ENCODE results near the gene ZFHX3. TPM values are rescaled to one million over a fixed set of nuclear protein-coding genes. Genes with fewer than 3 reads are reported as not detected.

Gene ZFHX3
- total and polyA plus RNA-seq, 9 of the 15 experiments (the other 6 are each of a cell fraction or from before 2014, with no cell fraction given) = 0.01 to 0.23 (median 0.06) TPM; not detected in 4

- no TSS peak for BruUV-seq (replicated peaks)
- intact Hi-C loops (cut with micrococcal nuclease) = no loop called here
- in situ Hi-C loops (cut with MboI) = no loop called here
Observed at GRCh38 chr16:72786606-72787005, 261.3 kb downstream of the ZFHX3 start.

More at GRCh38 chr16:72786606-72787005, 261.3 kb downstream of the ZFHX3 start:
- H3K36me3 ChIP-seq (ENCODE audit: control insufficient read depth, insufficient read depth, low read length) = no peaks in the 10 kb centered on the region
- no peaks in the 10 kb centered on the region for H3K79me2 ChIP-seq (ENCODE audit: control insufficient read depth, insufficient read depth, low read length)
- H3K9ac ChIP-seq (ENCODE audit: insufficient read depth in 1 of 2, low read depth in 2 of 2, low read length in 2 of 2) = no peak overlapping the region
- ATAC-seq (no peak), FAIRE-seq (no peak), DNase-seq (ENCODE audit: extremely low read depth in 1 of 4, low spot score in 3 of 4) (no peak)
- ChIA-PET CTCF (ENCODE audit: low intra/inter-chr PET ratio) (interaction anchor here (0.6 to 0.7 kb wide), 2 partner anchors 17 to 104 kb away, joined by 3 read pairs; no protein-coding TSS in a partner anchor), POLR2A (interaction anchor here (0.5 to 0.9 kb wide), 3 partner anchors 15 to 526 kb away, joined by 3 to 4 read pairs (median 3); no protein-coding TSS in a partner anchor)
- no peaks in the 10 kb centered on the region for H3K9me1 ChIP-seq (ENCODE audit: control insufficient read depth, insufficient read depth, low read length)
- H3K4me3 ChIP-seq = no peak overlapping the region
- H3K4me1 ChIP-seq (replicated peaks in 1 of 2; ENCODE audit: control insufficient read depth in 2 of 2, insufficient read depth in 2 of 2, low read length in 2 of 2) = peaks cover 0 to 4% of the 10 kb centered on the region in 2 experiments; a peak in 1 of 5 replicates
- no peak overlapping the region for H3K4me2 ChIP-seq (ENCODE audit: insufficient read depth, low read length)
- H2AFZ ChIP-seq (ENCODE audit: low read depth, low read length) = no peak overlapping the region
- no peaks in the 10 kb centered on the region for H4K20me1 ChIP-seq (replicated peaks; ENCODE audit: control insufficient read depth, insufficient read depth, low read length)
- H3K27me3 ChIP-seq (ENCODE audit: control insufficient read depth in 2 of 2, insufficient read depth in 2 of 2, low read length in 2 of 2) = no peaks in the 10 kb centered on the region
- TF ChIP-seq ZNF280A (IDR thresholded peaks at IDR 0.05; ENCODE audit: low read depth, partially characterized antibody) = no peak
- no peak for TF ChIP-seq RNF219 (CRISPR knock-in tag; IDR thresholded peaks at IDR 0.05)
- no peak for TF ChIP-seq ATF6 (CRISPR knock-in tag; IDR thresholded peaks at IDR 0.05)
- TF ChIP-seq, protein P1, sequence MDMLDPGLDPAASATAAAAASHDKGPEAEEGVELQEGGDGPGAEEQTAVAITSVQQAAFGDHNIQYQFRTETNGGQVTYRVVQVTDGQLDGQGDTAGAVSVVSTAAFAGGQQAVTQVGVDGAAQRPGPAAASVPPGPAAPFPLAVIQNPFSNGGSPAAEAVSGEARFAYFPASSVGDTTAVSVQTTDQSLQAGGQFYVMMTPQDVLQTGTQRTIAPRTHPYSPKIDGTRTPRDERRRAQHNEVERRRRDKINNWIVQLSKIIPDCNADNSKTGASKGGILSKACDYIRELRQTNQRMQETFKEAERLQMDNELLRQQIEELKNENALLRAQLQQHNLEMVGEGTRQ (CRISPR knock-in tag; IDR thresholded peaks at IDR 0.05) = no peak
- TF ChIP-seq TAF9B (IDR thresholded peaks at IDR 0.05; ENCODE audit: partially characterized antibody) = no peak
- TF ChIP-seq HDAC1 (IDR thresholded peaks at IDR 0.05) = no peak
- no peak for TF ChIP-seq CBFA2T3 (IDR thresholded peaks at IDR 0.05)
- 52% methylated on average over 5 of the region's 6 CpGs for WGBS (ENCODE audit: insufficient coverage, low coverage, missing lambda C conversion rate)
- H3K9me3 ChIP-seq (replicated peaks; ENCODE audit: control insufficient read depth, insufficient read depth, low read depth, low read length) = no peaks in the 10 kb centered on the region
- no peak overlapping the region for H3K27ac ChIP-seq (ENCODE audit: extremely low read depth, low read depth, low read length)

All from K562 (cell line).